ENCODE data around the gene GANC.
"Not testable (repeated sequence)": the region's sequence is repeated elsewhere in the genome, so short reads cannot be mapped to it uniquely, and the experiment has no call there.

GANC gene

GRCh38 chr15:42285034-42285433 lies 12.0 kb downstream of the GANC start:
- peak; percentile 29 for DNase-seq

GRCh38 chr15:42286445-42287029 lies 13.5 kb downstream of the GANC start:
- peak; percentile 56 for DNase-seq

GRCh38 chr15:42287931-42288330 lies 14.9 kb downstream of the GANC start:
- DNase-seq, result no peak

- no peak for DNase-seq
Measured at GRCh38 chr15:42289166-42289565, 16.2 kb downstream of the GANC start.

- not testable (repeated sequence) for DNase-seq
Measured at GRCh38 chr15:42301004-42301403, 28.0 kb downstream of the GANC start.

GRCh38 chr15:42306681-42307080 lies 33.7 kb downstream of the GANC start:
- no peak for DNase-seq

- DNase-seq, result no peak
Measured at GRCh38 chr15:42313463-42313862, 40.5 kb downstream of the GANC start.

GRCh38 chr15:42314818-42315217 lies 41.8 kb downstream of the GANC start:
- DNase-seq, result no peak

GRCh38 chr15:42315521-42315920 lies 42.5 kb downstream of the GANC start:
- DNase-seq, result peak; percentile 1

GRCh38 chr15:42316282-42316805 lies 43.3 kb downstream of the GANC start:
- not testable (repeated sequence) for DNase-seq

- no peak for DNase-seq
Measured at GRCh38 chr15:42319206-42319605, 46.2 kb downstream of the GANC start.

- DNase-seq, result peak; percentile 83
Measured at GRCh38 chr15:42324308-42324707, 51.3 kb downstream of the GANC start.

- no peak for DNase-seq
Measured at GRCh38 chr15:42329161-42329560, 56.2 kb downstream of the GANC start.

- no peak for DNase-seq
Measured at GRCh38 chr15:42329992-42330391, 57.0 kb downstream of the GANC start.

- DNase-seq, result no peak
Measured at GRCh38 chr15:42331235-42331634, 58.2 kb downstream of the GANC start.

- peak; percentile 86 for DNase-seq
Measured at GRCh38 chr15:42332331-42332730, 59.3 kb downstream of the GANC start.

- DNase-seq, result no peak
Measured at GRCh38 chr15:42335074-42335473, 62.1 kb downstream of the GANC start.

- DNase-seq, result not testable (repeated sequence)
Measured at GRCh38 chr15:42336650-42337049, 63.6 kb downstream of the GANC start.

GRCh38 chr15:42337104-42337503 lies 64.1 kb downstream of the GANC start:
- DNase-seq, result not testable (repeated sequence)

GRCh38 chr15:42338500-42338899 lies 65.5 kb downstream of the GANC start:
- no peak for DNase-seq

- DNase-seq, result no peak
Measured at GRCh38 chr15:42343596-42344232, 70.7 kb downstream of the GANC start.

- peak; percentile 85 for DNase-seq
Measured at GRCh38 chr15:42344763-42345162, 71.8 kb downstream of the GANC start.

GRCh38 chr15:42345504-42345903 lies 72.5 kb downstream of the GANC start:
- DNase-seq, result no peak

- DNase-seq, result peak; percentile 78
Measured at GRCh38 chr15:42348083-42348482, 75.1 kb downstream of the GANC start.

- DNase-seq, result peak; percentile 63
Measured at GRCh38 chr15:42349186-42349585, 76.2 kb downstream of the GANC start.
